Liver (tissue), 9 donors: ENCODE measurements around the gene CDON. TPM values are rescaled to one million over a fixed set of nuclear protein-coding genes. Genes with fewer than 3 reads are reported as not detected.

Experiments
- DNase-seq: peaks from one replicate; pipeline ENCODE4 v3.0.0-alpha.2; 2017; ENCODE audit warnings: low spot score
- H3K27ac ChIP-seq, 2 donors: one replicate each; pipeline ENCODE4 v1.7.0; 2013; ENCODE audit warnings: inconsistent platforms in 2 of 2, low read length in 2 of 2, control low read depth in 1 of 2, low read depth in 1 of 2, mild to moderate bottlenecking in 1 of 2
- H3K27me3 ChIP-seq, 4 donors: one replicate each; pipeline versions ENCODE4 v1.6.1 to v1.7.0; 2013; ENCODE audit warnings: low read length in 3 of 4, inconsistent platforms in 1 of 4, mild to moderate bottlenecking in 1 of 4, moderate library complexity in 1 of 4; ENCODE audit not compliant: control insufficient read depth in 4 of 4, insufficient read depth in 4 of 4
- H3K36me3 ChIP-seq, 4 donors: one replicate each; pipeline versions ENCODE4 v1.6.1 to v1.7.0; 2013; ENCODE audit warnings: low read length in 3 of 4, mild to moderate bottlenecking in 3 of 4, low read depth in 1 of 4, moderate library complexity in 1 of 4; ENCODE audit not compliant: control insufficient read depth in 4 of 4, insufficient read depth in 3 of 4
- H3K4me1 ChIP-seq, 4 donors: one replicate each; pipeline versions ENCODE4 v1.6.1 to v1.7.0; 2013; ENCODE audit warnings: low read length in 3 of 4, mild to moderate bottlenecking in 3 of 4, moderate library complexity in 1 of 4; ENCODE audit not compliant: control insufficient read depth in 4 of 4, insufficient read depth in 4 of 4
- H3K4me3 ChIP-seq, 3 donors: one replicate each; pipeline versions ENCODE4 v1.6.1 to v1.7.0; 2013; ENCODE audit warnings: low read length in 3 of 3, control low read depth in 1 of 3, low read depth in 1 of 3, mild to moderate bottlenecking in 1 of 3
- H3K9ac ChIP-seq, 2 donors: one replicate each; pipeline ENCODE4 v1.7.0; 2013; ENCODE audit warnings: low read length in 2 of 2, mild to moderate bottlenecking in 2 of 2, moderate library complexity in 2 of 2, control low read depth in 1 of 2, low read depth in 1 of 2
- H3K9me3 ChIP-seq, 4 donors: one replicate each; pipeline versions ENCODE4 v1.6.1 to v1.7.0; 2013; ENCODE audit warnings: low read length in 3 of 4; ENCODE audit not compliant: control insufficient read depth in 4 of 4
- EGR1 ChIP-seq, 2 donors: IDR thresholded peaks; 2 replicates each; pipeline ENCODE4 v1.6.1; 2016 to 2018; ENCODE audit warnings: antibody characterized with exemption in 2 of 2, low read depth in 2 of 2
- FOXA1 ChIP-seq: IDR thresholded peaks from 2 replicates; pipeline ENCODE4 v1.6.1; 2016; ENCODE audit warnings: antibody characterized with exemption
- GABPA ChIP-seq, 2 donors: IDR thresholded peaks in 1 of 2; conservative IDR thresholded peaks in 1 of 2; 2 replicates each; pipeline ENCODE4 v1.6.1; 2016; ENCODE audit warnings: antibody characterized with exemption in 2 of 2, mild to moderate bottlenecking in 1 of 2, moderate library complexity in 1 of 2
- HNF4G ChIP-seq: IDR thresholded peaks from 2 replicates; pipeline ENCODE4 v1.6.1; 2016; ENCODE audit warnings: antibody characterized with exemption
- JUND ChIP-seq, 2 donors: IDR thresholded peaks; 2 replicates each; pipeline ENCODE4 v1.6.1; 2016; ENCODE audit warnings: antibody characterized with exemption in 2 of 2
- NR2F2 ChIP-seq: IDR thresholded peaks from 2 replicates; pipeline ENCODE4 v1.6.1; 2016; ENCODE audit warnings: antibody characterized with exemption
- REST ChIP-seq: IDR thresholded peaks from 2 replicates; pipeline ENCODE4 v1.6.1; 2016; ENCODE audit warnings: antibody characterized with exemption, mild to moderate bottlenecking
- RXRA ChIP-seq, 2 donors: IDR thresholded peaks; 2 replicates each; pipeline ENCODE4 v1.6.1; 2017 to 2018; ENCODE audit warnings: antibody characterized with exemption in 2 of 2, mild to moderate bottlenecking in 1 of 2
- WGBS: extraction: QIAGEN DNeasy Blood & Tissue Kit; methylation state at CpG from one replicate; pipeline ENCODE4 v1.1.7; 2013; 5-methylcytosine and 5-hydroxymethylcytosine counted together
- polyA plus RNA-seq, 2 donors: library from polyadenylated mRNA; stranded (reverse) in 1 of 2; unstranded in 1 of 2; fragments of 200-250 nt in 1 of 2; fragments of >200 nt in 1 of 2; fragmentation: Nextera tagmentation in 1 of 2; extraction: Ambion mirVana in 1 of 2; gene quantifications; one replicate each; pipeline versions ENCODE4 v1.2.1 to v1.2.3, GENCODE V29; 2013 to 2015
- total RNA-seq, 2 donors: library from RNA; depleted of rRNA; stranded (reverse); fragments of >200 nt; gene quantifications; one replicate each; pipeline ENCODE4 v1.2.3, GENCODE V29; 2014
- TF ChIP-seq, protein P1 (sequence below): IDR thresholded peaks from 2 replicates; pipeline ENCODE4 v1.6.1; 2016; ENCODE audit warnings: antibody characterized with exemption
- TF ChIP-seq, protein P2 (sequence below): fragments of 150-350 bp; IDR thresholded peaks from 2 replicates; pipeline ENCODE4 v1.5.1; 2017; ENCODE audit warnings: improper control_type of control experiment, low read depth, low read length; ENCODE audit not compliant: missing input control
- TF ChIP-seq, protein P3 (sequence below): IDR thresholded peaks from 2 replicates; pipeline ENCODE4 v1.6.1; 2016; ENCODE audit warnings: antibody characterized with exemption
- donor health status: healthy.
- donor health status: healthy.
- donor health status: healthy.
- donor health status: healthy.
- donor health status: healthy.

CDON gene
- total and polyA plus RNA-seq, 4 donors: 0.69 to 7.4 (median 3.9) TPM

DNA sequence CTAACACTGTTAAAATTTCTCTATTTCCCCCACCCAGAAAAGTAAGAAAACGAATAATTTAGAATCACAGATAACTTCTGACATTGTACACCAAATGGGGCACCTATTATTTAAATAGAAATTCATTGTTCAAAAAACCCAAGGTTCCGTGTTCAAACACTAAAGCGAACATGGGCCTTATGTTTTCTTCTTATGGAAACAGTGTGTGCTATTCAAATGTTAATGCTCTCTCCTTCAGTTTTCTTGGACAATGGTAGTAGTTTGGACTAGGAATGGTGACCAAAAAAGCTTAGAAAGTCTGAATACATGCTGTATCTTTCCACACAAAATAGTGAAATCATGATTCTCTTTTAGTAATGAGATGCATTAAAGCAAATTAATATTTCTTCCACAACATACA lies 83.2 kb downstream of the CDON start:
- 89% methylated on average over 3 of the region's 3 CpGs for WGBS
- H3K27ac ChIP-seq: no peak overlapping the region
- TF ChIP-seq, protein P1, sequence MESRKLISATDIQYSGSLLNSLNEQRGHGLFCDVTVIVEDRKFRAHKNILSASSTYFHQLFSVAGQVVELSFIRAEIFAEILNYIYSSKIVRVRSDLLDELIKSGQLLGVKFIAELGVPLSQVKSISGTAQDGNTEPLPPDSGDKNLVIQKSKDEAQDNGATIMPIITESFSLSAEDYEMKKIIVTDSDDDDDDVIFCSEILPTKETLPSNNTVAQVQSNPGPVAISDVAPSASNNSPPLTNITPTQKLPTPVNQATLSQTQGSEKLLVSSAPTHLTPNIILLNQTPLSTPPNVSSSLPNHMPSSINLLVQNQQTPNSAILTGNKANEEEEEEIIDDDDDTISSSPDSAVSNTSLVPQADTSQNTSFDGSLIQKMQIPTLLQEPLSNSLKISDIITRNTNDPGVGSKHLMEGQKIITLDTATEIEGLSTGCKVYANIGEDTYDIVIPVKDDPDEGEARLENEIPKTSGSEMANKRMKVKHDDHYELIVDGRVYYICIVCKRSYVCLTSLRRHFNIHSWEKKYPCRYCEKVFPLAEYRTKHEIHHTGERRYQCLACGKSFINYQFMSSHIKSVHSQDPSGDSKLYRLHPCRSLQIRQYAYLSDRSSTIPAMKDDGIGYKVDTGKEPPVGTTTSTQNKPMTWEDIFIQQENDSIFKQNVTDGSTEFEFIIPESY: no peak
- TF ChIP-seq JUND (IDR thresholded peaks at IDR 0.05): no peak
- no peak for TF ChIP-seq RXRA (IDR thresholded peaks at IDR 0.05)
- TF ChIP-seq, protein P2, sequence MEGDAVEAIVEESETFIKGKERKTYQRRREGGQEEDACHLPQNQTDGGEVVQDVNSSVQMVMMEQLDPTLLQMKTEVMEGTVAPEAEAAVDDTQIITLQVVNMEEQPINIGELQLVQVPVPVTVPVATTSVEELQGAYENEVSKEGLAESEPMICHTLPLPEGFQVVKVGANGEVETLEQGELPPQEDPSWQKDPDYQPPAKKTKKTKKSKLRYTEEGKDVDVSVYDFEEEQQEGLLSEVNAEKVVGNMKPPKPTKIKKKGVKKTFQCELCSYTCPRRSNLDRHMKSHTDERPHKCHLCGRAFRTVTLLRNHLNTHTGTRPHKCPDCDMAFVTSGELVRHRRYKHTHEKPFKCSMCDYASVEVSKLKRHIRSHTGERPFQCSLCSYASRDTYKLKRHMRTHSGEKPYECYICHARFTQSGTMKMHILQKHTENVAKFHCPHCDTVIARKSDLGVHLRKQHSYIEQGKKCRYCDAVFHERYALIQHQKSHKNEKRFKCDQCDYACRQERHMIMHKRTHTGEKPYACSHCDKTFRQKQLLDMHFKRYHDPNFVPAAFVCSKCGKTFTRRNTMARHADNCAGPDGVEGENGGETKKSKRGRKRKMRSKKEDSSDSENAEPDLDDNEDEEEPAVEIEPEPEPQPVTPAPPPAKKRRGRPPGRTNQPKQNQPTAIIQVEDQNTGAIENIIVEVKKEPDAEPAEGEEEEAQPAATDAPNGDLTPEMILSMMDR: no peak
- no peak for TF ChIP-seq FOXA1
- TF ChIP-seq GABPA (IDR thresholded peaks at IDR 0.05 in 1 of 2, conservative IDR thresholded peaks at IDR 0.05 in 1 of 2): no peak
- no peak for TF ChIP-seq REST

GRCh38 chr11:125978778-125979407 lies 83.8 kb downstream of the CDON start:
- no peak for DNase-seq
- Histone ChIP-seq H3K9me3 (no peaks in the 10 kb centered on the region), H3K9ac (no peak overlapping the region), H3K4me3 (no peak overlapping the region), H3K27me3 (no peaks in the 10 kb centered on the region), H3K4me1 (peaks cover 0 to 13% (median 6%) of the 10 kb centered on the region in 4 donors), H3K36me3 (no peaks in the 10 kb centered on the region), H3K27ac (peak overlapping the region in 1 of 2 donors; percentile 6)
- TF ChIP-seq RXRA (IDR thresholded peaks at IDR 0.05) (no peak), FOXA1 (no peak), NR2F2 (no peak), EGR1 (IDR thresholded peaks at IDR 0.05; ENCODE audit: low read depth in 2 of 2) (no peak), HNF4G (no peak)
- TF ChIP-seq, protein P3, sequence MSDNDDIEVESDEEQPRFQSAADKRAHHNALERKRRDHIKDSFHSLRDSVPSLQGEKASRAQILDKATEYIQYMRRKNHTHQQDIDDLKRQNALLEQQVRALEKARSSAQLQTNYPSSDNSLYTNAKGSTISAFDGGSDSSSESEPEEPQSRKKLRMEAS: no peak
- WGBS: 70% methylated on average over 3 of the region's 3 CpGs

More for the DNA sequence above, 83.2 kb downstream of the CDON start:
- DNase-seq: no peak
- no peak overlapping the region for H3K4me3 ChIP-seq
- H3K9me3 ChIP-seq: no peaks in the 10 kb centered on the region
- peaks cover 0 to 13% (median 6%) of the 10 kb centered on the region in 4 donors for H3K4me1 ChIP-seq
- no peak overlapping the region for H3K9ac ChIP-seq
- H3K36me3 ChIP-seq: no peaks in the 10 kb centered on the region
- H3K27me3 ChIP-seq: no peaks in the 10 kb centered on the region
